ENCODE results near the gene TPPP.

TPPP gene

GRCh38 chr5:610011-610743, 83.0 kb downstream of the TPPP start:
- TF ChIP-seq EZH2phosphoT487 (IDR thresholded peaks at IDR 0.05; ENCODE audit: borderline replicate concordance, low read length) = no peak
- TF ChIP-seq CTCF (IDR thresholded peaks at IDR 0.05; ENCODE audit: low read depth, low read length, poor library complexity, severe bottlenecking) = no peak
- H4K20me1 ChIP-seq (ENCODE audit: control insufficient read depth, insufficient read depth, low read depth, low read length) = peaks cover 4% of the 10 kb centered on the region; the same call in 1 of the 2 replicates
- no peaks in the 10 kb centered on the region; the same call in 1 of the 2 replicates for H3F3A ChIP-seq (ENCODE audit: control insufficient read depth, insufficient read depth)
- H3K4me3 ChIP-seq (ENCODE audit: low read length) = no peak overlapping the region
- peaks cover 21% of the 10 kb centered on the region for H3K36me3 ChIP-seq (ENCODE audit: control insufficient read depth, low read length)
- H3K79me2 ChIP-seq (ENCODE audit: control insufficient read depth, low read length) = peaks cover 30% of the 10 kb centered on the region
- no peaks in the 10 kb centered on the region for H3K9me2 ChIP-seq (replicated peaks; ENCODE audit: control insufficient read depth, low read length)
- H3K4me1 ChIP-seq (ENCODE audit: control insufficient read depth, low read length) = peaks cover 33% of the 10 kb centered on the region
- H3K4me2 ChIP-seq (ENCODE audit: low read length) = no peak overlapping the region
- peaks cover 17% of the 10 kb centered on the region for H3K9me3 ChIP-seq (ENCODE audit: control insufficient read depth, insufficient read depth, low read length)
- no peak overlapping the region for H3K27ac ChIP-seq (ENCODE audit: low read depth, low read length)
- no peaks in the 10 kb centered on the region; the same call in 1 of the 2 replicates for H3K27me3 ChIP-seq (ENCODE audit: control insufficient read depth, low read length)

Measured in DOHH2 (cell line).